ENCODE results near the gene ITGB2. TPM values are rescaled to one million over a fixed set of nuclear protein-coding genes. Genes with fewer than 3 reads are reported as not detected.

ITGB2 gene
- polyA plus RNA-seq, 1 of the 3 experiments (the other 2 are of a cell fraction) = 0.77 TPM

DNA sequence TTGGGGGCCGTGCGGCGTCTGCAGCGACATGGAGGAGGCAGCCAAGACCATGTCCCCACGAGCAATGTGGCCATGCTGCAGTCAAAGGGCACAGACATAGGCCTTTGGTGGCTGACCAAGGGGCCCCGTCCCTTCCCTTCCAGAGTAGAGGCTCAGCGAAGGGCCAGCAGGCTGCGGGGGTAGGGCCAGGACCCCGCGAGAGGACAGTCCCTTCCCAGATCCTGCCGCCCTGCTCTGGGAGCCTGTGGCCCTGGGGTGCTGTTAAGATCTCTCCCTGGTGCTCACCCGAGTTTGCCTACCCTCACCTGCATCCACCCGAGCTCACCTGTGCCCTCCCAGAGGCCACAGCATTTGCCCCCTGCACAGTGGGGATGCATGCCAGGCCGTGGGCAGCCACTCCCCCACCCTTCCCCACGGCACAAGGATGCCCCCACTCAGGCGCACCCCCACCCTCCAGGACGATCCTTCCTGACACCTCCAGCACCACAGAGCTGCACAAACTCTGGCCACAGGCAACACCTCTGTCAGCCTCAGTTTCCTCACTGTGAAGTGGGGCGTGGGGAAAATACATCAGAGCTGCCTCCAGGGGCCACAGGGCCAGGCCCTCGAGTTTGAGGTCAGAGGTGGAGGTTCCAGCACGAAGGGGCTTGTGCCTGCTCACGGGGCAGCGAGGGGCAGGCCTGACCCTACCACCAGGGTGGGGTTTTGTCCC, 15.5 kb downstream of the ITGB2 start:
- WGBS (ENCODE audit: low lambda C conversion rate) = 71% methylated on average over 13 of the region's 22 CpGs
- Histone ChIP-seq H3K4me3 (ENCODE audit: low read depth in 2 of 2, low read length in 1 of 2) (no peak overlapping the region), H4K20me1 (ENCODE audit: insufficient read depth) (no peaks in the 10 kb centered on the region), H3K9ac (no peak overlapping the region), H3K4me1 (ENCODE audit: control insufficient read depth in 1 of 2, insufficient read depth in 2 of 2, low read depth in 1 of 2, low read length in 1 of 2) (no peaks in the 10 kb centered on the region), H3K27ac (ENCODE audit: low read depth in 2 of 2, low read length in 1 of 2) (no peak overlapping the region), H3K27me3 (ENCODE audit: insufficient read depth) (no peaks in the 10 kb centered on the region; the same call in 1 of the 2 replicates), H3K36me3 (replicated peaks in 1 of 2; ENCODE audit: control insufficient read depth in 1 of 2, insufficient read depth in 2 of 2, low read length in 1 of 2) (no peaks in the 10 kb centered on the region), H3K9me3 (no peaks in the 10 kb centered on the region), H3K9me2 (no peaks in the 10 kb centered on the region), H2AFZ (ENCODE audit: low read depth) (no peak overlapping the region), H3K79me2 (ENCODE audit: insufficient read depth) (no peaks in the 10 kb centered on the region), H3K4me2 (no peak overlapping the region), H3F3A (replicated peaks; ENCODE audit: insufficient read depth) (peaks cover 7% of the 10 kb centered on the region)
- DNase-seq = no peak
- CTCF ChIA-PET = interaction anchor here (2.7 kb wide), 1 partner anchor 28 kb away, joined by 7 read pairs; no protein-coding TSS in a partner anchor
- no peak for TF ChIP-seq MEF2A (IDR thresholded peaks at IDR 0.05; ENCODE audit: borderline replicate concordance, low read depth)
- TF ChIP-seq TAF1 (IDR thresholded peaks at IDR 0.05; ENCODE audit: borderline replicate concordance, low read depth, low read length) = no peak
- TF ChIP-seq, protein P1, sequence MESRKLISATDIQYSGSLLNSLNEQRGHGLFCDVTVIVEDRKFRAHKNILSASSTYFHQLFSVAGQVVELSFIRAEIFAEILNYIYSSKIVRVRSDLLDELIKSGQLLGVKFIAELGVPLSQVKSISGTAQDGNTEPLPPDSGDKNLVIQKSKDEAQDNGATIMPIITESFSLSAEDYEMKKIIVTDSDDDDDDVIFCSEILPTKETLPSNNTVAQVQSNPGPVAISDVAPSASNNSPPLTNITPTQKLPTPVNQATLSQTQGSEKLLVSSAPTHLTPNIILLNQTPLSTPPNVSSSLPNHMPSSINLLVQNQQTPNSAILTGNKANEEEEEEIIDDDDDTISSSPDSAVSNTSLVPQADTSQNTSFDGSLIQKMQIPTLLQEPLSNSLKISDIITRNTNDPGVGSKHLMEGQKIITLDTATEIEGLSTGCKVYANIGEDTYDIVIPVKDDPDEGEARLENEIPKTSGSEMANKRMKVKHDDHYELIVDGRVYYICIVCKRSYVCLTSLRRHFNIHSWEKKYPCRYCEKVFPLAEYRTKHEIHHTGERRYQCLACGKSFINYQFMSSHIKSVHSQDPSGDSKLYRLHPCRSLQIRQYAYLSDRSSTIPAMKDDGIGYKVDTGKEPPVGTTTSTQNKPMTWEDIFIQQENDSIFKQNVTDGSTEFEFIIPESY (IDR thresholded peaks at IDR 0.05; ENCODE audit: borderline replicate concordance, low read depth) = no peak
- no peak for TF ChIP-seq TCF12 (IDR thresholded peaks at IDR 0.05)
- TF ChIP-seq RCOR1 (IDR thresholded peaks at IDR 0.05; ENCODE audit: low read length) = no peak
- TF ChIP-seq, protein P2, sequence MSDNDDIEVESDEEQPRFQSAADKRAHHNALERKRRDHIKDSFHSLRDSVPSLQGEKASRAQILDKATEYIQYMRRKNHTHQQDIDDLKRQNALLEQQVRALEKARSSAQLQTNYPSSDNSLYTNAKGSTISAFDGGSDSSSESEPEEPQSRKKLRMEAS (IDR thresholded peaks at IDR 0.05; ENCODE audit: low read depth) = no peak
- TF ChIP-seq CHD2 (IDR thresholded peaks at IDR 0.05; ENCODE audit: low read length, partially characterized antibody) = no peak
- TF ChIP-seq, protein P3, sequence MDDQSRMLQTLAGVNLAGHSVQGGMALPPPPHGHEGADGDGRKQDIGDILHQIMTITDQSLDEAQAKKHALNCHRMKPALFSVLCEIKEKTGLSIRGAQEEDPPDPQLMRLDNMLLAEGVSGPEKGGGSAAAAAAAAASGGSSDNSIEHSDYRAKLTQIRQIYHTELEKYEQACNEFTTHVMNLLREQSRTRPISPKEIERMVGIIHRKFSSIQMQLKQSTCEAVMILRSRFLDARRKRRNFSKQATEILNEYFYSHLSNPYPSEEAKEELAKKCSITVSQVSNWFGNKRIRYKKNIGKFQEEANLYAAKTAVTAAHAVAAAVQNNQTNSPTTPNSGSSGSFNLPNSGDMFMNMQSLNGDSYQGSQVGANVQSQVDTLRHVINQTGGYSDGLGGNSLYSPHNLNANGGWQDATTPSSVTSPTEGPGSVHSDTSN (IDR thresholded peaks at IDR 0.05) = no peak
- no peak for TF ChIP-seq FOSL2 (IDR thresholded peaks at IDR 0.05; ENCODE audit: borderline replicate concordance, low read depth)
- TF ChIP-seq NFIC (IDR thresholded peaks at IDR 0.05; ENCODE audit: borderline replicate concordance) = no peak
- TF ChIP-seq FOXJ3 (CRISPR knock-in tag; IDR thresholded peaks at IDR 0.05) = no peak
- TF ChIP-seq GABPA (IDR thresholded peaks at IDR 0.05; ENCODE audit: low read depth) = no peak
- no peak for TF ChIP-seq JUND (IDR thresholded peaks at IDR 0.05)
- POLR2A ChIA-PET = no interaction called here

DNA sequence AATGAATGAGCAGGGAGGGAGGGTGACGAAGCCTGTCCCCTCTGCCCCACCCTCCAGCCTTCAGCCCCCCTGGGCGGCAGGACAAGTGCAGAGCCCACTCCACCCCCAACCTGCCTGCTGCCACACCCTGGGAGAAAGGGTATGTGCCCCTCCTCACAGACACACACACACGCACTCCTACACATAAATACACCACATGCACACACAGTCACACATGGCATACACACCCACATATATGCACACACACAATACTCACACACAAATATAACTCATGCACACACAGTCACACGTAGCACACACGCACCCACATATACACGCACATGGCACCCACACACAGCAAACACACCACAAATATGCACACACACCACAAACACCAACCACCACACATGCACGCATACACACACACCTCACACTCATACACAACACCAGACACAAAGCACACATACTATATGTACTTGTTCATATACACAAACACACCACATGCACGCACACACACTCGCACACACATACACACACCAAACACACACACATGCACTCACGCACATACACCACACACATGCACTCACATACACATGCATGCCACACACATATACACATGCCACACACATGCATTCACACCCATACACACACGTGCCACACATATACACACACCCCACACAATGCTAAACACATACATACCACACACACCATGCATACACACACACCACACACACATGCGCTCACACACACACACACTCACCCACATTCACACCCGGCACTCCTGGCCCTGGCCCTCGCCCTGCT, 16.4 kb downstream of the ITGB2 start:
- no peaks in the 10 kb centered on the region for H4K20me1 ChIP-seq (ENCODE audit: insufficient read depth)
- no peaks in the 10 kb centered on the region for H3K79me2 ChIP-seq (ENCODE audit: insufficient read depth)
- WGBS (ENCODE audit: low lambda C conversion rate) = 86% methylated on average over 14 of the region's 14 CpGs
- no peak for DNase-seq
- TF ChIP-seq ELF1 (IDR thresholded peaks at IDR 0.05) = no peak
- no peak for TF ChIP-seq MXI1 (IDR thresholded peaks at IDR 0.05; ENCODE audit: low read depth, low read length)
- no peak for TF ChIP-seq POLR2AphosphoS5 (IDR thresholded peaks at IDR 0.05; ENCODE audit: low read depth, low read length)
- TF ChIP-seq EZH2phosphoT487 (IDR thresholded peaks at IDR 0.05; ENCODE audit: borderline replicate concordance, low read depth) = no peak
- no peak for TF ChIP-seq RAD21 (IDR thresholded peaks at IDR 0.05; ENCODE audit: low read length)
- TF ChIP-seq, protein P4, sequence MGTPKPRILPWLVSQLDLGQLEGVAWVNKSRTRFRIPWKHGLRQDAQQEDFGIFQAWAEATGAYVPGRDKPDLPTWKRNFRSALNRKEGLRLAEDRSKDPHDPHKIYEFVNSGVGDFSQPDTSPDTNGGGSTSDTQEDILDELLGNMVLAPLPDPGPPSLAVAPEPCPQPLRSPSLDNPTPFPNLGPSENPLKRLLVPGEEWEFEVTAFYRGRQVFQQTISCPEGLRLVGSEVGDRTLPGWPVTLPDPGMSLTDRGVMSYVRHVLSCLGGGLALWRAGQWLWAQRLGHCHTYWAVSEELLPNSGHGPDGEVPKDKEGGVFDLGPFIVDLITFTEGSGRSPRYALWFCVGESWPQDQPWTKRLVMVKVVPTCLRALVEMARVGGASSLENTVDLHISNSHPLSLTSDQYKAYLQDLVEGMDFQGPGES (IDR thresholded peaks at IDR 0.05; ENCODE audit: low read depth, low read length) = no peak
- no peak for TF ChIP-seq CHD2 (IDR thresholded peaks at IDR 0.05; ENCODE audit: low read length, partially characterized antibody)
- no peak for TF ChIP-seq RCOR1 (IDR thresholded peaks at IDR 0.05; ENCODE audit: low read length)
- TF ChIP-seq NRF1 (IDR thresholded peaks at IDR 0.05; ENCODE audit: low read depth, low read length) = no peak
- no peak for TF ChIP-seq YY1 (IDR thresholded peaks at IDR 0.05; ENCODE audit: low read depth)
- no peak for TF ChIP-seq GABPA (IDR thresholded peaks at IDR 0.05; ENCODE audit: low read depth)
- TF ChIP-seq FOXJ3 (CRISPR knock-in tag; IDR thresholded peaks at IDR 0.05) = no peak
- TF ChIP-seq FOXM1 (IDR thresholded peaks at IDR 0.05; ENCODE audit: low read depth) = no peak
- no peaks in the 10 kb centered on the region for H3K4me1 ChIP-seq (ENCODE audit: control insufficient read depth in 1 of 2, insufficient read depth in 2 of 2, low read depth in 1 of 2, low read length in 1 of 2)
- H3F3A ChIP-seq (replicated peaks; ENCODE audit: insufficient read depth) = peaks cover 7% of the 10 kb centered on the region
- H3K36me3 ChIP-seq (replicated peaks in 1 of 2; ENCODE audit: control insufficient read depth in 1 of 2, insufficient read depth in 2 of 2, low read length in 1 of 2) = no peaks in the 10 kb centered on the region
- ChIA-PET CTCF (no interaction called here), POLR2A (no interaction called here)
- no peak overlapping the region for H3K4me2 ChIP-seq
- H3K4me3 ChIP-seq (ENCODE audit: low read depth in 2 of 2, low read length in 1 of 2) = no peak overlapping the region
- H3K27ac ChIP-seq (ENCODE audit: low read depth in 2 of 2, low read length in 1 of 2) = no peak overlapping the region
- no peaks in the 10 kb centered on the region; the same call in 1 of the 2 replicates for H3K27me3 ChIP-seq (ENCODE audit: insufficient read depth)
- no peaks in the 10 kb centered on the region for H3K9me2 ChIP-seq
- no peak overlapping the region for H2AFZ ChIP-seq (ENCODE audit: low read depth)
- H3K9me3 ChIP-seq = no peaks in the 10 kb centered on the region
- H3K9ac ChIP-seq = no peak overlapping the region
